Cardiac fibroblast (primary cell): ENCODE measurements around the gene RREB1.

Experiments used
- DNase-seq, 2 donors: peaks; one replicate each; pipeline versions ENCODE4 v3.0.0 to v3.0.0-alpha.2; 2010; ENCODE audit warnings: low read depth in 2 of 2
- H3K4me3 ChIP-seq, 2 donors: replicated peaks in 1 of 2; 1 replicate in 1 of 2; 2 replicates in 1 of 2; pipeline ENCODE4 v1.5.1; 2011; ENCODE audit warnings: low read depth in 2 of 2, low read length in 2 of 2, mild to moderate bottlenecking in 2 of 2, moderate library complexity in 1 of 2
- CTCF ChIP-seq: IDR thresholded peaks from one replicate; pipeline ENCODE4 v1.5.1; 2011; ENCODE audit warnings: low read depth, mild to moderate bottlenecking, low read length, inconsistent platforms

The RREB1 gene

GRCh38 chr6:7148100-7148822, 40.5 kb downstream of the RREB1 start:
- H3K4me3 ChIP-seq = no peak overlapping the region
- DNase-seq = peak in 1 of 2 donors; percentile 80
- TF ChIP-seq CTCF = no peak

GRCh38 chr6:7150381-7151064, 42.8 kb downstream of the RREB1 start:
- no peak for DNase-seq
- no peak for TF ChIP-seq CTCF
- no peak overlapping the region for H3K4me3 ChIP-seq

- no peak for DNase-seq
- H3K4me3 ChIP-seq = no peak overlapping the region
- TF ChIP-seq CTCF = no peak
These were observed 43.6 kb downstream of the RREB1 start for GRCh38 chr6:7151381-7151780.

GRCh38 chr6:7152462-7152861, 44.7 kb downstream of the RREB1 start:
- no peak for DNase-seq
- no peak for TF ChIP-seq CTCF

GRCh38 chr6:7153789-7154188, 46.0 kb downstream of the RREB1 start:
- TF ChIP-seq CTCF = no peak
- DNase-seq = no peak
- no peak overlapping the region for H3K4me3 ChIP-seq

More at GRCh38 chr6:7152462-7152861, 44.7 kb downstream of the RREB1 start:
- no peak overlapping the region for H3K4me3 ChIP-seq

- no peak for DNase-seq
- no peak for TF ChIP-seq CTCF
- no peak overlapping the region for H3K4me3 ChIP-seq
These were observed 46.8 kb downstream of the RREB1 start for GRCh38 chr6:7154341-7155139.
